Smooth muscle cell (in vitro differentiated cells): Measurements from ENCODE around the gene SLC25A24. TPM values are rescaled to one million over a fixed set of nuclear protein-coding genes. Genes with fewer than 3 reads are reported as not detected.

Source experiments
- DNase-seq: peaks from one replicate; lab custom pipeline; 2025; ENCODE audit not compliant: unreplicated experiment; lab: John Stamatoyannopoulos, UW
- H2AFZ ChIP-seq: fragments of 200-600 bp; sonication (generic); 2 replicates; pipeline ENCODE4 v1.6.0; 2016; ENCODE audit warnings: antibody characterized with exemption, low read depth, mild to moderate bottlenecking
- H3F3A ChIP-seq: fragments of 200-600 bp; sonication (generic); 2 replicates; pipeline ENCODE4 v1.6.0; 2017; ENCODE audit warnings: antibody characterized with exemption, low read depth
- H3K27ac ChIP-seq: fragments of 200-600 bp; sonication (generic); 2 replicates; pipeline ENCODE4 v1.5.1; 2016; ENCODE audit warnings: low read depth, mild to moderate bottlenecking
- H3K27me3 ChIP-seq: fragments of 200-600 bp; sonication (generic); 2 replicates; pipeline ENCODE4 v1.6.1; 2016; ENCODE audit warnings: low read depth, mild to moderate bottlenecking
- H3K36me3 ChIP-seq: fragments of 200-600 bp; sonication (generic); 2 replicates; pipeline ENCODE4 v1.5.1; 2016; ENCODE audit warnings: low read depth
- H3K4me1 ChIP-seq: fragments of 200-600 bp; sonication (generic); 2 replicates; pipeline ENCODE4 v1.5.1; 2016; ENCODE audit warnings: low read depth
- H3K4me2 ChIP-seq: fragments of 200-600 bp; sonication (generic); 2 replicates; pipeline ENCODE4 v1.6.0; 2016; ENCODE audit warnings: mild to moderate bottlenecking
- H3K4me3 ChIP-seq: fragments of 200-600 bp; sonication (generic); 2 replicates; pipeline ENCODE4 v1.5.1; 2016; ENCODE audit warnings: mild to moderate bottlenecking
- H3K79me2 ChIP-seq: fragments of 200-600 bp; sonication (generic); 2 replicates; pipeline ENCODE4 v1.6.0; 2016; ENCODE audit warnings: low read depth, mild to moderate bottlenecking
- H3K9ac ChIP-seq: fragments of 200-600 bp; sonication (generic); 2 replicates; pipeline ENCODE4 v1.6.0; 2016; ENCODE audit warnings: low read depth
- H3K9me3 ChIP-seq: fragments of 200-600 bp; sonication (generic); replicated peaks from 2 replicates; pipeline ENCODE4 v1.5.1; 2016; ENCODE audit warnings: low read depth
- H4K20me1 ChIP-seq: fragments of 200-600 bp; sonication (generic); 2 replicates; pipeline ENCODE4 v1.6.0; 2016; ENCODE audit warnings: low read depth
- WGBS: methylation state at CpG from one replicate; pipeline ENCODE4 v1.1.7; 2016; ENCODE audit warnings: low lambda C conversion rate; 5-methylcytosine and 5-hydroxymethylcytosine counted together
- polyA plus RNA-seq: library from polyadenylated mRNA; unstranded; fragments of >200 nt; fragmentation: Nextera tagmentation; extraction: Ambion mirVana; gene quantifications from 2 replicates; pipeline ENCODE4 v1.2.1, GENCODE V29; 2016
- total RNA-seq: library from RNA; depleted of rRNA; stranded (reverse); fragments of >200 nt; gene quantifications from 2 replicates; pipeline ENCODE4 v1.2.3, GENCODE V29; 2014
- TF ChIP-seq, protein P1 (sequence below): fragments of 200-600 bp; sonication (generic); IDR thresholded peaks from 2 replicates; pipeline ENCODE4 v1.5.1; 2017; ENCODE audit warnings: borderline replicate concordance, mild to moderate bottlenecking, antibody characterized with exemption; ENCODE audit not compliant: insufficient read depth, poor library complexity, severe bottlenecking

The SLC25A24 gene
- total and polyA plus RNA-seq, 2 experiments from 2014 or later: 30.8 to 69.9 TPM

DNA sequence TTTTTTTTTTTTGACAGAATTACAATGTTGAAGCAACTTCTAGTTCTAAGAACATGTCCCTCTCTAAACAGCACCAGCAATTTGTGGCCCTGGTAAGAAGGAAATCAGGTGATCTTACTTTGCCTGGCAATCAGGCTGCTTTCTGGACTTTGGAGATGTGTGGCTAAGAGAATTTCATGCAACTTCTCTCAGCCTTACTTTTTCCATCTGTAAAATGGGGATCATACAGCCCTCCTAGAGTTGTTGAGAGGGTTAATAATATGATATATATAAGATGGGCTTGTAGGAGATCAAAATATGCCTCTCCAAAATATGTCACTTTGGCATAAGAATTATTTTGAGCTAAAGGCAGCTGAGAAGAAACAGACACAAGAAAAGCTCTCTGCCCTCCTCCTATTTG lies 92.0 kb downstream of the SLC25A24 start:
- H3K4me1 ChIP-seq: no peaks in the 10 kb centered on the region
- no peak for DNase-seq
- H3F3A ChIP-seq: no peaks in the 10 kb centered on the region
- no peak overlapping the region for H3K4me2 ChIP-seq
- H3K9me3 ChIP-seq: no peaks in the 10 kb centered on the region
- H3K79me2 ChIP-seq: no peaks in the 10 kb centered on the region
- H4K20me1 ChIP-seq: no peaks in the 10 kb centered on the region
- no peak overlapping the region for H3K27ac ChIP-seq
- TF ChIP-seq, protein P1, sequence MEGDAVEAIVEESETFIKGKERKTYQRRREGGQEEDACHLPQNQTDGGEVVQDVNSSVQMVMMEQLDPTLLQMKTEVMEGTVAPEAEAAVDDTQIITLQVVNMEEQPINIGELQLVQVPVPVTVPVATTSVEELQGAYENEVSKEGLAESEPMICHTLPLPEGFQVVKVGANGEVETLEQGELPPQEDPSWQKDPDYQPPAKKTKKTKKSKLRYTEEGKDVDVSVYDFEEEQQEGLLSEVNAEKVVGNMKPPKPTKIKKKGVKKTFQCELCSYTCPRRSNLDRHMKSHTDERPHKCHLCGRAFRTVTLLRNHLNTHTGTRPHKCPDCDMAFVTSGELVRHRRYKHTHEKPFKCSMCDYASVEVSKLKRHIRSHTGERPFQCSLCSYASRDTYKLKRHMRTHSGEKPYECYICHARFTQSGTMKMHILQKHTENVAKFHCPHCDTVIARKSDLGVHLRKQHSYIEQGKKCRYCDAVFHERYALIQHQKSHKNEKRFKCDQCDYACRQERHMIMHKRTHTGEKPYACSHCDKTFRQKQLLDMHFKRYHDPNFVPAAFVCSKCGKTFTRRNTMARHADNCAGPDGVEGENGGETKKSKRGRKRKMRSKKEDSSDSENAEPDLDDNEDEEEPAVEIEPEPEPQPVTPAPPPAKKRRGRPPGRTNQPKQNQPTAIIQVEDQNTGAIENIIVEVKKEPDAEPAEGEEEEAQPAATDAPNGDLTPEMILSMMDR: no peak
- H3K27me3 ChIP-seq: peaks cover 1% of the 10 kb centered on the region
- no peak overlapping the region for H2AFZ ChIP-seq
- H3K36me3 ChIP-seq: no peaks in the 10 kb centered on the region
- H3K4me3 ChIP-seq: no peak overlapping the region
- H3K9ac ChIP-seq: no peak overlapping the region

DNA sequence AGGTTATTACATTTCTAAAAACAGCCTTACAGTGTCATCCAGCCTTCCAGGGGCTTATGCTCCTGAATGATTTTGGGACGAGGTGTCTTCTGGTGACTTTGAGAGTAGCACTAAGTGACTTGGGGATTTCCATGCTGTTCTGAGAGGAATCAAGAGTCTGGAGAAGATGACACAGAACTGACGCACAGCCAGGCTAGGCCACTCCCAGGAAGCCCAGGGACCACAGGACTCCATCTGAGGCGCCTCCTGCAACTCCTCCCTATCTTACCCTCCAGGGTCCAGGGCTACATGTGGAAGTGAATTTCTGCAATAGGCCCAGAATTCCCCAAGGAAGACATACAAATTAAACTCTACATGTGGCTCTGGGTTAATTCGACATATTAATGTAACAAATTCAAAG lies 92.5 kb downstream of the SLC25A24 start:
- H3K4me3 ChIP-seq: no peak overlapping the region
- no peaks in the 10 kb centered on the region for H4K20me1 ChIP-seq
- H3K36me3 ChIP-seq: no peaks in the 10 kb centered on the region
- H3K27ac ChIP-seq: no peak overlapping the region
- no peaks in the 10 kb centered on the region for H3K9me3 ChIP-seq
- H3K27me3 ChIP-seq: peaks cover 6% of the 10 kb centered on the region
- H3K9ac ChIP-seq: no peak overlapping the region
- H3K4me2 ChIP-seq: no peak overlapping the region
- 63% methylated on average over 4 of the region's 4 CpGs for WGBS
- no peaks in the 10 kb centered on the region for H3K4me1 ChIP-seq
- H3K79me2 ChIP-seq: no peaks in the 10 kb centered on the region
- H2AFZ ChIP-seq: no peak overlapping the region
- no peak for DNase-seq
- no peaks in the 10 kb centered on the region for H3F3A ChIP-seq
- TF ChIP-seq, protein P1: no peak

DNA sequence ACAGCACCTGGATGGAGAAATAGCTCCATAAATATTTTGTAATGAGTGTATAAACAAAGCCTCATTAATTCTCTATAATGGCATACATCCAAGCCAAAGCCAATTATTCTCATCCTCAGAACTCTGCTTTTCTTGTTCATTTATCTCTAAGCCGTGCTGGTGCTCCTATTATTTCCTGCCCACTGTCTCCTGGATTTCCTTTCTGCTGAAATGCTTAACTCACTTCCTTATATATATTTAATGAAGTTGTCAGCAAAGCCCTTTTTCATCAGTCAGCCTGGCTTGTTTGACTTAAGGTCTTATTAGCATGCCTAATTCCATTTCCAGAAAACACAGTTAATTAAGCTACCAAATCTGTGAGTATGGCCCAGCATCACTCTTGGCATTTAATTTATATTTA lies 93.4 kb downstream of the SLC25A24 start:
- Histone ChIP-seq H3K4me1 (no peaks in the 10 kb centered on the region), H3K4me3 (no peak overlapping the region), H3K9me3 (no peaks in the 10 kb centered on the region), H2AFZ (no peak overlapping the region), H3K4me2 (no peak overlapping the region), H3K36me3 (no peaks in the 10 kb centered on the region), H3K27me3 (peaks cover 13% of the 10 kb centered on the region), H3F3A (no peaks in the 10 kb centered on the region), H3K9ac (no peak overlapping the region), H3K27ac (no peak overlapping the region), H4K20me1 (no peaks in the 10 kb centered on the region), H3K79me2 (no peaks in the 10 kb centered on the region)
- DNase-seq: no peak
- TF ChIP-seq, protein P1: no peak
- WGBS: 69% methylated on average over 1 of the region's 1 CpG

DNA sequence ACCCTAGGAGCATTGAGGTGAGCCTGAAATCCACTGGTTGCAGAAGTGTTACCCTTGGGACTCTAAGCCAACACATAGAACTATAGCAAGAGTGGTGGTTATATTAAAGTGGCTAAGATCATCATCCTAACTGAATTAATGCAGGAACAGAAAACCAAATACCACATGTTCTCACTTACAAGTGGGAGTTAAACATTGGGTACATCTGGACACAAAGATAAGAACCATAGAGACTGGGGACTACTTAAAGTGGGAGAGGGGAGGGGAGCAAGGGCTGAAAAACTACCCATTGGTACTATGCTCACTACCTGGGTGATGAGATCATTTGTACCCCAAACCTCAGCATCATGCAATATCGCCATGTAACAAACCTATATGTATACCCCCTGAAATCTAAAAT lies 100.0 kb downstream of the SLC25A24 start:
- Histone ChIP-seq H3K4me1 (no peaks in the 10 kb centered on the region), H3K9me3 (no peaks in the 10 kb centered on the region), H3K4me2 (no peak overlapping the region), H3F3A (no peaks in the 10 kb centered on the region), H2AFZ (no peak overlapping the region), H4K20me1 (no peaks in the 10 kb centered on the region), H3K27me3 (peaks cover 21% of the 10 kb centered on the region), H3K9ac (no peak overlapping the region), H3K36me3 (no peaks in the 10 kb centered on the region), H3K79me2 (no peaks in the 10 kb centered on the region), H3K4me3 (no peak overlapping the region), H3K27ac (no peak overlapping the region)
- WGBS: 97% methylated on average over 1 of the region's 1 CpG
- TF ChIP-seq, protein P1: no peak
- no peak for DNase-seq
